HepG2 (cell line): ENCODE measurements around the gene KRT34.
"Not testable (repeated sequence)": the region's sequence is repeated elsewhere in the genome, so short reads cannot be mapped to it uniquely, and the experiment has no call there.

Experiments used
- BHLHE40 ChIP-seq: IDR thresholded peaks from 2 replicates; pipeline ENCODE4 v1.6.1; 2011; ENCODE audit warnings: low read length, improper control_type of control experiment
- LRRFIP1 ChIP-seq: sonication (generic); formaldehyde crosslinking; conservative IDR thresholded peaks from 2 replicates; pipeline ENCODE4 v1.4.0; 2020; ENCODE audit warnings: missing genetic modification reagents
- MYNN ChIP-seq: sonication (generic); formaldehyde crosslinking; IDR thresholded peaks from 2 replicates; pipeline ENCODE4 v1.4.0; 2020; ENCODE audit warnings: mild to moderate bottlenecking, low read depth, missing genetic modification reagents
- NFYB ChIP-seq: sonication (generic); formaldehyde crosslinking; IDR thresholded peaks from 2 replicates; pipeline ENCODE4 v1.4.0; 2020; ENCODE audit warnings: missing genetic modification reagents
- PAXIP1 ChIP-seq: sonication (generic); formaldehyde crosslinking; conservative IDR thresholded peaks from 2 replicates; pipeline ENCODE4 v1.4.0; 2020; ENCODE audit warnings: mild to moderate bottlenecking, missing genetic modification reagents, moderate library complexity
- POLR2A ChIP-seq, 2 experiments: IDR thresholded peaks; 2 replicates each; pipeline ENCODE4 v1.6.1; 2011; ENCODE audit warnings: low read depth in 2 of 2, low read length in 2 of 2, mild to moderate bottlenecking in 1 of 2, moderate library complexity in 1 of 2; ENCODE audit not compliant: insufficient read depth in 1 of 2
- ZBTB1 ChIP-seq: sonication (generic); formaldehyde crosslinking; IDR thresholded peaks from 2 replicates; pipeline ENCODE4 v1.4.0; 2020; ENCODE audit warnings: missing genetic modification reagents, borderline replicate concordance
- ZKSCAN1 ChIP-seq: fragments of 150-350 bp; IDR thresholded peaks from 2 replicates; pipeline ENCODE4 v1.6.1; 2014; ENCODE audit warnings: low read length
- TF ChIP-seq, protein P1 (sequence below): sonication (generic); formaldehyde crosslinking; IDR thresholded peaks from 2 replicates; pipeline ENCODE4 v1.5.0; 2020; ENCODE audit warnings: mild to moderate bottlenecking, missing genetic modification reagents, moderate library complexity
- TF ChIP-seq, protein P2 (sequence below): sonication (generic); formaldehyde crosslinking; IDR thresholded peaks from 2 replicates; pipeline ENCODE4 v1.5.0; 2020; ENCODE audit warnings: mild to moderate bottlenecking, missing genetic modification reagents

DNA sequence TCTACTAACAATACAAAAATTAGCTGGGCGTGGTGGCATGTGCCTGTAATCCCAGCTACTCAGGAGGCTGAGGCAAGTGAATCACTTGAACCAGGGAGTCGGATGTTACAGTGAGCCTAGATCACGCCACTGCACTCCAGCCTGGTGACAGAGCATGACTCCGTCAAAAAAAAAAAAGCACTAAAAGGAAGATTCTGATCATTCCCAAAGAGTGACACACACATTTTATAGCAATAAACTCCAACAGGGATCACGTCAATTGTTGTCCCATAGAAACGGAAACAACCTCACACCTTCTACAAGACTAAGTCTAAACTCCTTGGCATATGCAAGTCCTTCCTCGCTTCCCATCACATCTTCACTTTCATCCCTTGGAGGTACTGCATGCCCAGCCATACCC lies 2.0 kb downstream of the KRT34 start:
- TF ChIP-seq ZKSCAN1; LRRFIP1 (CRISPR knock-in tag); PAXIP1 (CRISPR knock-in tag); POLR2A (IDR thresholded peaks at IDR 0.05; ENCODE audit: insufficient read depth in 1 of 2, low read depth in 2 of 2, low read length in 2 of 2); ZBTB1; NFYB (CRISPR knock-in tag); MYNN; BHLHE40: not testable (repeated sequence)
- TF ChIP-seq, protein P1, sequence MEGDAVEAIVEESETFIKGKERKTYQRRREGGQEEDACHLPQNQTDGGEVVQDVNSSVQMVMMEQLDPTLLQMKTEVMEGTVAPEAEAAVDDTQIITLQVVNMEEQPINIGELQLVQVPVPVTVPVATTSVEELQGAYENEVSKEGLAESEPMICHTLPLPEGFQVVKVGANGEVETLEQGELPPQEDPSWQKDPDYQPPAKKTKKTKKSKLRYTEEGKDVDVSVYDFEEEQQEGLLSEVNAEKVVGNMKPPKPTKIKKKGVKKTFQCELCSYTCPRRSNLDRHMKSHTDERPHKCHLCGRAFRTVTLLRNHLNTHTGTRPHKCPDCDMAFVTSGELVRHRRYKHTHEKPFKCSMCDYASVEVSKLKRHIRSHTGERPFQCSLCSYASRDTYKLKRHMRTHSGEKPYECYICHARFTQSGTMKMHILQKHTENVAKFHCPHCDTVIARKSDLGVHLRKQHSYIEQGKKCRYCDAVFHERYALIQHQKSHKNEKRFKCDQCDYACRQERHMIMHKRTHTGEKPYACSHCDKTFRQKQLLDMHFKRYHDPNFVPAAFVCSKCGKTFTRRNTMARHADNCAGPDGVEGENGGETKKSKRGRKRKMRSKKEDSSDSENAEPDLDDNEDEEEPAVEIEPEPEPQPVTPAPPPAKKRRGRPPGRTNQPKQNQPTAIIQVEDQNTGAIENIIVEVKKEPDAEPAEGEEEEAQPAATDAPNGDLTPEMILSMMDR (CRISPR knock-in tag), result not testable (repeated sequence)
- TF ChIP-seq, protein P2, sequence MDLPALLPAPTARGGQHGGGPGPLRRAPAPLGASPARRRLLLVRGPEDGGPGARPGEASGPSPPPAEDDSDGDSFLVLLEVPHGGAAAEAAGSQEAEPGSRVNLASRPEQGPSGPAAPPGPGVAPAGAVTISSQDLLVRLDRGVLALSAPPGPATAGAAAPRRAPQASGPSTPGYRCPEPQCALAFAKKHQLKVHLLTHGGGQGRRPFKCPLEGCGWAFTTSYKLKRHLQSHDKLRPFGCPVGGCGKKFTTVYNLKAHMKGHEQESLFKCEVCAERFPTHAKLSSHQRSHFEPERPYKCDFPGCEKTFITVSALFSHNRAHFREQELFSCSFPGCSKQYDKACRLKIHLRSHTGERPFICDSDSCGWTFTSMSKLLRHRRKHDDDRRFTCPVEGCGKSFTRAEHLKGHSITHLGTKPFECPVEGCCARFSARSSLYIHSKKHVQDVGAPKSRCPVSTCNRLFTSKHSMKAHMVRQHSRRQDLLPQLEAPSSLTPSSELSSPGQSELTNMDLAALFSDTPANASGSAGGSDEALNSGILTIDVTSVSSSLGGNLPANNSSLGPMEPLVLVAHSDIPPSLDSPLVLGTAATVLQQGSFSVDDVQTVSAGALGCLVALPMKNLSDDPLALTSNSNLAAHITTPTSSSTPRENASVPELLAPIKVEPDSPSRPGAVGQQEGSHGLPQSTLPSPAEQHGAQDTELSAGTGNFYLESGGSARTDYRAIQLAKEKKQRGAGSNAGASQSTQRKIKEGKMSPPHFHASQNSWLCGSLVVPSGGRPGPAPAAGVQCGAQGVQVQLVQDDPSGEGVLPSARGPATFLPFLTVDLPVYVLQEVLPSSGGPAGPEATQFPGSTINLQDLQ, result not testable (repeated sequence)
